Pancreas (tissue), 10 donors: ENCODE results near the gene SDHA. TPM values are rescaled to one million over a fixed set of nuclear protein-coding genes. Genes with fewer than 3 reads are reported as not detected.

Experiments used
- ATAC-seq, 4 donors: fragments of 200-7000 bp; cut with Tn5 transposase; one replicate each; pipeline versions ENCODE4 v1.8.0 to v1.9.1; 2020; ENCODE audit warnings: mild to moderate bottlenecking in 4 of 4, moderate library complexity in 4 of 4
- DNase-seq, 6 donors: peaks; one replicate each; pipeline ENCODE4 v3.0.0-alpha.2; 2020
- FAIRE-seq: peaks from 2 replicates; lab custom pipeline; 2012; peaks lifted over from hg19 to GRCh38; lab: Jason Lieb, UNC
- H3K27ac ChIP-seq, 4 donors: fragments of 200-600 bp; sonication (generic); 1 replicate in 3 of 4; 2 replicates in 1 of 4; pipeline versions ENCODE4 v1.5.0 to v1.8.0; 2020
- H3K27me3 ChIP-seq, 4 donors: fragments of 200-600 bp; one replicate each; pipeline ENCODE4 v1.8.0; 2021
- H3K36me3 ChIP-seq, 3 donors: fragments of 200-600 bp; sonication (generic) in 1 of 3; one replicate each; pipeline versions ENCODE4 v1.5.0 to v1.8.0; 2020 to 2021
- H3K4me1 ChIP-seq, 3 donors: fragments of 200-600 bp; one replicate each; pipeline ENCODE4 v1.8.0; 2021
- H3K4me3 ChIP-seq, 4 donors: fragments of 200-600 bp; sonication (generic) in 2 of 4; one replicate each; pipeline versions ENCODE4 v1.5.0 to v1.8.0; 2020 to 2021
- H3K9me3 ChIP-seq, 4 donors: fragments of 200-600 bp; one replicate each; pipeline ENCODE4 v1.8.0; 2021
- WGBS, 2 donors: extraction: QIAGEN DNeasy Blood & Tissue Kit; methylation state at CpG; one replicate each; pipeline ENCODE4 v1.1.7; 2013; 5-methylcytosine and 5-hydroxymethylcytosine counted together
- intact Hi-C, 3 donors: fragments of 100-400 bp; cut with DNase I; formaldehyde crosslinking; loops; one replicate each; pipeline versions ENCODE4 v1.11.1 to v1.14.2; 2022
- polyA plus RNA-seq, 2 donors: library from polyadenylated mRNA; stranded (reverse); fragments of 200-250 nt; gene quantifications; one replicate each; pipeline ENCODE4 v1.2.3, GENCODE V29; 2013
- total RNA-seq, 6 donors: library from RNA; stranded (reverse); fragmentation: NEBNext Ultra II Directional in 4 of 6; extraction: Animal tissue kit (Norgen Biotek cat#: 25700) in 4 of 6; gene quantifications; one replicate each; pipeline versions ENCODE4 v1.2.1 to v1.2.4, GENCODE V29; 2021 to 2023
- TF ChIP-seq, protein P1 (sequence below), 4 donors: fragments of 200-600 bp; sonication (generic) in 3 of 4; IDR thresholded peaks; one replicate each; pipeline versions ENCODE4 v1.5.0 to v1.8.0; 2021; ENCODE audit warnings: antibody characterized with exemption in 4 of 4
- donor health status: healthy with polysubstance abuse.
- donor health status: DM: no; HTN: no; CAD: no; lungs with moderate emphysema.
- donor health status: DM: no; HTN: no; CAD: no.
- donor health status: control.
- donor health status: control.
- donor health status: Bipolar disorder and iron deficiency.
- donor health status: DM: yes; HTN: yes; CAD: no.
- donor health status: DM: no; HTN: no; CAD: no.
- donor health status: DM: no; HTN: no; CAD: no.
- donor health status: DM: yes; HTN: yes; CAD: no.

SDHA gene
- total and polyA plus RNA-seq, 8 donors = 37.9 to 69.4 (median 53.1) TPM

DNA sequence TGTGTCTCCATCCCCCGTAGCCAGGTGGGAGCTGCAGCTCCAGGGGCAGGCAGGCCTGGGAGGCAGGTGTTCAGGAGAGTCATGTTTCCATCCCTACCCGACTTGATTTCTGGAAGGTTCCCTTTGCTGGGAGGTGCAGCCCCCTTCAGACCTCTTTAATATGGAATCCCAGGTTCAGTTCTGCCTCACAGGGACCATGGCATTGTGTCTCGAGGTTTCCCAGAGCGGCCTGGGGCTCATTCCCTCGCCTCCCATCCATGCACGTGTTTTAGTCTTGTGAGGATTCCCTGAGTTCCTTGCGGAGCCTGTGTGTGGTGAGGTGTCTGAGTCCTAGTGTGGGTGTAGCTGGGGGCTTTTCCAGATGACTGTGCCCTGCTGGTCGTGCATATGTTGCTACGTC lies 86.9 kb downstream of the SDHA start:
- DNase-seq (no peak), ATAC-seq (no peak), FAIRE-seq (no peak)
- no peak overlapping the region for H3K27ac ChIP-seq
- TF ChIP-seq, protein P1, sequence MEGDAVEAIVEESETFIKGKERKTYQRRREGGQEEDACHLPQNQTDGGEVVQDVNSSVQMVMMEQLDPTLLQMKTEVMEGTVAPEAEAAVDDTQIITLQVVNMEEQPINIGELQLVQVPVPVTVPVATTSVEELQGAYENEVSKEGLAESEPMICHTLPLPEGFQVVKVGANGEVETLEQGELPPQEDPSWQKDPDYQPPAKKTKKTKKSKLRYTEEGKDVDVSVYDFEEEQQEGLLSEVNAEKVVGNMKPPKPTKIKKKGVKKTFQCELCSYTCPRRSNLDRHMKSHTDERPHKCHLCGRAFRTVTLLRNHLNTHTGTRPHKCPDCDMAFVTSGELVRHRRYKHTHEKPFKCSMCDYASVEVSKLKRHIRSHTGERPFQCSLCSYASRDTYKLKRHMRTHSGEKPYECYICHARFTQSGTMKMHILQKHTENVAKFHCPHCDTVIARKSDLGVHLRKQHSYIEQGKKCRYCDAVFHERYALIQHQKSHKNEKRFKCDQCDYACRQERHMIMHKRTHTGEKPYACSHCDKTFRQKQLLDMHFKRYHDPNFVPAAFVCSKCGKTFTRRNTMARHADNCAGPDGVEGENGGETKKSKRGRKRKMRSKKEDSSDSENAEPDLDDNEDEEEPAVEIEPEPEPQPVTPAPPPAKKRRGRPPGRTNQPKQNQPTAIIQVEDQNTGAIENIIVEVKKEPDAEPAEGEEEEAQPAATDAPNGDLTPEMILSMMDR (IDR thresholded peaks at IDR 0.05) = no peak
- peaks cover 0 to 7% (median 3%) of the 10 kb centered on the region in 3 donors for H3K36me3 ChIP-seq
- H3K9me3 ChIP-seq = no peaks in the 10 kb centered on the region
- H3K4me1 ChIP-seq = no peaks in the 10 kb centered on the region
- intact Hi-C loops = no loop called here
- H3K27me3 ChIP-seq = no peaks in the 10 kb centered on the region
- no peak overlapping the region for H3K4me3 ChIP-seq
- 89 to 90% methylated on average over 9 of the region's 9 CpGs for WGBS, 2 donors

DNA sequence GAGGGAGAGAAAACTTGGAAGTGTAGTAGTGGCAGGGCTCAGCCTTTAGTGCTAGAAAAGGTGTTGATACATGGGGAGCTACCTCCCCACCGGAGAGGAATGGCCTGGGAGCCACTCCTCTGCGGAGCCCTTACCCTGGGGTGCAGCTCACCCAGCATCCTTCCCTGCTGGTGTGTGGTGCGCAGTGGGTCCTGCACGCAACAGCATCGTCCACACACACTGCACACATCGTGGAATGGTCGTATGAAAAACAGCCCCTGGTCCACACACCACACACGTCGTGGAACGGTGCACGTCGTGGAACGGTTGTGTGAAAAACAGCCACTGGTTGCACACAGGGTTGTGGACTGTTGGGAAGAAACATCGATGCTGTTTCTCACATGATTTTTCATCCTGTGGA lies 87.3 kb downstream of the SDHA start:
- TF ChIP-seq, protein P1 (IDR thresholded peaks at IDR 0.05) = no peak
- intact Hi-C loops = no loop called here
- DNase-seq = no peak
- no peaks in the 10 kb centered on the region for H3K27me3 ChIP-seq
- H3K9me3 ChIP-seq = no peaks in the 10 kb centered on the region
- no peaks in the 10 kb centered on the region for H3K4me1 ChIP-seq
- no peak overlapping the region for H3K27ac ChIP-seq
- no peak overlapping the region for H3K4me3 ChIP-seq
- WGBS, 2 donors = 95 to 96% methylated on average over 14 of the region's 14 CpGs
- ATAC-seq = no peak
- peaks cover 0 to 7% (median 3%) of the 10 kb centered on the region in 3 donors for H3K36me3 ChIP-seq
- no peak for FAIRE-seq

DNA sequence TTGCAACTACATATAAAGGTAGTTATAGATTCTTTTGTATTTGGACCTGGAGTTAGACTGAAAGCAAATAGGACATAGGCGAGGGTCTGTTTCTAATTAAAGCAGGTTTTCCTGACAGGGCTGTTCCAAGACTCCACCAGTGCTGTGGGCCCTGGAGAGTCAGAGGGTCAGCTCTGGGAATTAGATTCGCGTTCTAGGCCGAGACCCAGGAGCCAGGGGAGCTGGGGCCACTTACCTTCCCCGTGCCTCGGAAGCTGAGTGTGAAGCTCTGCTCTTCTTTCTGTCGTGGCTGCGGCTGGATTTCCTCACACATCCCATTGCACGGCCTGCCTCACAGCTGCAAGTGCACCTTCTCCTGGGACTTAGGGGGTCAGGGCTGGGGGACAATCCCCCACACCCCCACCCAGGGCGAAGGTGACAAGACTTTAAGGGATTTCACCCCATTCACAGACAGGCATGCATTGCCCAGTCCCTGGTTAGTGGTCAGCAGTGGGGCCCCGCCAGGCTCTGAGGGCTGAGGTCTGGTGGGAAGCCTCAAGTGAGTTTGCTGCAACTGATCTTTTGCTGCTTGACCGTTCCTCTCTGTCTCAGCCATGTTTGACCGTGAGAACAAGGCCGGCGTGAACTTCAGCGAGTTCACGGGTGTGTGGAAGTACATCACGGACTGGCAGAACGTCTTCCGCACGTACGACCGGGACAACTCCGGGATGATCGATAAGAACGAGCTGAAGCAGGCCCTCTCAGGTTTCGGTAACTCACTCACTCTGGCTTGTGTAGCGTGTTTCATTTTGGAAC lies 88.1 kb downstream of the SDHA start:
- DNase-seq (peak in 1 of 6 donors; percentile 34), ATAC-seq (no peak), FAIRE-seq (no peak)
- peaks cover 0 to 7% (median 3%) of the 10 kb centered on the region in 3 donors for H3K36me3 ChIP-seq
- no peaks in the 10 kb centered on the region for H3K4me1 ChIP-seq
- no peak overlapping the region for H3K27ac ChIP-seq
- H3K4me3 ChIP-seq = no peak overlapping the region
- no peaks in the 10 kb centered on the region for H3K27me3 ChIP-seq
- no peaks in the 10 kb centered on the region for H3K9me3 ChIP-seq
- intact Hi-C loops = no loop called here
- WGBS, 2 donors = 96 to 97% methylated on average over 28 of the region's 28 CpGs
- TF ChIP-seq, protein P1 (IDR thresholded peaks at IDR 0.05) = no peak

Other genes with a start within 250 kb of the SDHA start
- gene PLEKHG4B, start 126.2 kb upstream of the SDHA start, total RNA-seq = under 1 TPM; 0.21 to 0.75 (median 0.38) TPM
- under 1 TPM; 0.30 to 0.42 TPM for gene PLEKHG4B, start 126.2 kb upstream of the SDHA start, polyA plus RNA-seq
- gene LRRC14B, start 26.8 kb upstream of the SDHA start, total RNA-seq = not detected
- gene LRRC14B, start 26.8 kb upstream of the SDHA start, polyA plus RNA-seq = not detected
- gene CCDC127, start 167 bp upstream of the SDHA start, total RNA-seq = 1 to 10 TPM; 1.5 to 3.9 (median 2.2) TPM
- gene CCDC127, start 167 bp upstream of the SDHA start, polyA plus RNA-seq = 1 to 10 TPM; 1.2 to 1.6 TPM
- 10 to 100 TPM; 24.2 to 47.7 (median 30.6) TPM for gene PDCD6, start 53.3 kb downstream of the SDHA start, total RNA-seq
- gene PDCD6, start 53.3 kb downstream of the SDHA start, polyA plus RNA-seq = 10 to 100 TPM; 54.7 to 66.4 TPM
- gene AHRR, start 103.4 kb downstream of the SDHA start, total RNA-seq = under 1 TPM; 0.34 to 0.92 (median 0.67) TPM
- 1 to 10 TPM in 1 of 2 donors, under 1 TPM in 1; 0.61 to 1.7 TPM for gene AHRR, start 103.4 kb downstream of the SDHA start, polyA plus RNA-seq
- 10 to 100 TPM; 24.5 to 39.5 (median 38.3) TPM for gene EXOC3, start 224.9 kb downstream of the SDHA start, total RNA-seq
- gene EXOC3, start 224.9 kb downstream of the SDHA start, polyA plus RNA-seq = 10 to 100 TPM; 64.8 to 71.8 TPM